EL (cell line): ENCODE data around the gene TLCD3B.
A peak's percentile ranks its signal among the peaks of the same experiment; 100 is the strongest.
"Not testable (repeated sequence)": the region's sequence is repeated elsewhere in the genome, so short reads cannot be mapped to it uniquely, and the experiment has no call there.

ENCODE experiments used
- DNase-seq: peaks from one replicate; pipeline ENCODE4 v3.0.0-alpha.2; 2016

The TLCD3B gene

GRCh38 chr16:30025156-30025555 lies 5.9 kb downstream of the TLCD3B start:
- no peak for DNase-seq

DNA sequence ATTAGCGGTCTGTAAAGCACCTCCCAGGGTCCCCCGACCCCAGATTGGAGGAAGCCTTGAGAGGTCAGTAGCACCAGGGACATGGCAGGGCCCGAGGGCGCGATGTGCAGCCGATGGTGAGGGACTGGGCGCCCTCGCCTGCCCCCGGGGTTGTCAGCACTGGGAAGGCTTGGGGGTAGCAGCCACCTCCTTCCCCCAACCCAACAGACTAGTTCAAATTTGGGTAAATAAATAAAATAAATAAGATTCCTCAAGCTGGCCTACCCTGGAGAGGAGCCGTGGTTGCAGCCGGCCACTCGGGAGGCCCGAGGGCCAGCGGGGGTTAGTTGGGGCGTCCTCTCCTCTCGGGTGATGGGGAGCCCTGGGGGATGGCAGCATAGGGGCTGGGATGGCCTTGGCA lies 6.6 kb downstream of the TLCD3B start:
- DNase-seq, result no peak

- no peak for DNase-seq
These were observed 7.5 kb downstream of the TLCD3B start for GRCh38 chr16:30023586-30023985.

DNA sequence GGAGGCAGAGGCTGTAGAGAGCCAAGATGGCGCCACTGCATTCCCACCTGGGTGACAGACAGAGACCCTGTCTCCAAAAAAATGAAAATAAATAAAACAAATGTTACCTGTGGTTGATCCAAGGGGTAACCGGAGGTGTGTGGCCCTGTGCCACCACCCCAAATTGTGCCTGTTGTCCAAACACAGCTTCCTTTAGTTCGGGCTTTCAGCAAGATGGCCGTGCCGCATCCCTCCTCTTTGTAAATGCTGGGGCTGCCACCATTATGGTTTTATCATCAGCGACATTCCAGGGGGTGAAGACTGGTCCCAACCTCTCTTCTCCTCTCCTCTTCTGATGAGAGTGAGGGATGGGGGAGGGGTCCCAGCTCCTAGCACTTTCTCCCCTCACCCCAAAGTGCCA lies 8.2 kb downstream of the TLCD3B start, which contains the start of gene C16orf92:
Gene C16orf92 (plus strand): TSS at position 312 of the 400 bp plus-strand sequence. CDS start 143 bp downstream, outside the sequence.
- no peak for DNase-seq

- DNase-seq, result peak; percentile 6
These were observed 12.3 kb downstream of the TLCD3B start for GRCh38 chr16:30018731-30019158.

DNA sequence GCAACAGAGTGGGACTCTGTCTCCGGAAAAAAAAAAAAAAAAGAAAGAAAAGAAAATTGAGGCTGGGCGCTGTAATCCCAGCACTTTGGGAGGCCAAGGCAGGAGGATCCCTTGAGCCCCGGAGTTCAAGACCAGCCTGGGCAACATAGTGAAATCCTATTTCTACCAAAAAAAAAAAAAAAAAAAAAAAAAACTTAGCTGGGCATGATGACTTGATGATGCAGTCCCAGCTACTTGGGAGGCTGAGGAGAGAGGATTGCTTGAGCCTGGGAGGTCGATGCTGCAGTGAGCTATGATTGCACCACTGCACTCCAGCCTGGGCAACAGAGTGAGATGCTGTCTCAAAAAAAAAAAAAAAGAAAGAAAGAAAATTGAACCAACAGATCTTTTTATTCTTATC lies 13.1 kb downstream of the TLCD3B start:
- DNase-seq, result not testable (repeated sequence)

GRCh38 chr16:30017277-30017656 lies 13.8 kb downstream of the TLCD3B start:
- no peak for DNase-seq

DNA sequence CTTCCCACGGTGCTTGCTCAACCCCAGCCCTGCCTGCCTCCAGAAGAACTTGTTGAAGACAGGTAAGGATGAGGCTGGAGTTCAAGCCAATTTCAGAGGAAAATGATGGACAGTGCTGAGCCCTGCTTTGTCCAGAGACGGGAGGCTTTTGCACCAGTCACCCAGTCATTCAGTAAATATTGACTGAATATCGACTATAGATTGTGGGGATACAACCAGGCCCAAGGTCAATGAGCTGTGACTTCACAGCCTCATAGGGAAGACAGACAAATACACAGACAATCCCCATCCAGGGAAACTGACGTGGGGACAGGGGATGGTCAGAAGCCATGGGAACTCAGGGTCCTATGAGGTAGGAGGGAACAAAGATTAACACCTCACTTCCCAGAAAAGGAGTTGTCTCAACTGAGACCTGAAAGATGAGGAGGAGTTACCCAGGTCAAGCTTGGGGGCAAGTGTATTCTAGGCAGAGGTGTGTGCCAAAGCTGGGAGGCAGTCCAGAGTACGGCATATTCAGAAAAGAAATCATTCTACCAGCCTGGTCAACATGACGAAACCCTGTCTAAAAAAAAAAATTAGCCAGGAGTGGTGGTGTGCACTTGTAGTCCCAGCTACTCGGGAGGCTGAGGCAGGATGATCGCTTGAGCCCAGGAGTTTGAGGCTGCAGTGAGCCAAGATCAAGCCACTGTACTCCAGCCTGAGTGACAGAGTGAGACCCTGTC lies 14.4 kb downstream of the TLCD3B start:
- DNase-seq, result no peak

DNA sequence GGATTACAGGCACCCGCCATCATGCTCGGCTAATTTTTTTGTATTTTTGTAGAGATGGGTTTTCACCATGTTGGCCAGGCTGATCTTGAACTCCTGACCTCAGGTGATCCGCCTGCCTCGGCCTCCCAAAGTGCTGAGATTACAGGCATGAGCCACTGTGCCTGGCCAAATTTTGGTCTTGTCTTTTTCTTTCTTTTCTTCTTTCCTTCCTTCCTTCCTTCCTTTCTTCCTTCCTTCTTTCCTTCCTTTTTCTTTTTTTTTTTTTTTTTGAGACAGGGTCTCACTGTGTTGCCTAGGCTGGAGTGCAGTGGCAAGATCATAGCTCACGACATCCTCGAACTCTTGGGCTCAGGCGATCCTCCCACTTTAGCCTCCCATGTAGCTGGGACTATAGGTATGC lies 15.6 kb downstream of the TLCD3B start:
- DNase-seq, result not testable (repeated sequence)

GRCh38 chr16:30012598-30012997 lies 18.5 kb downstream of the TLCD3B start:
- not testable (repeated sequence) for DNase-seq

GRCh38 chr16:30011714-30012504 lies 19.2 kb downstream of the TLCD3B start:
- no peak for DNase-seq

DNA sequence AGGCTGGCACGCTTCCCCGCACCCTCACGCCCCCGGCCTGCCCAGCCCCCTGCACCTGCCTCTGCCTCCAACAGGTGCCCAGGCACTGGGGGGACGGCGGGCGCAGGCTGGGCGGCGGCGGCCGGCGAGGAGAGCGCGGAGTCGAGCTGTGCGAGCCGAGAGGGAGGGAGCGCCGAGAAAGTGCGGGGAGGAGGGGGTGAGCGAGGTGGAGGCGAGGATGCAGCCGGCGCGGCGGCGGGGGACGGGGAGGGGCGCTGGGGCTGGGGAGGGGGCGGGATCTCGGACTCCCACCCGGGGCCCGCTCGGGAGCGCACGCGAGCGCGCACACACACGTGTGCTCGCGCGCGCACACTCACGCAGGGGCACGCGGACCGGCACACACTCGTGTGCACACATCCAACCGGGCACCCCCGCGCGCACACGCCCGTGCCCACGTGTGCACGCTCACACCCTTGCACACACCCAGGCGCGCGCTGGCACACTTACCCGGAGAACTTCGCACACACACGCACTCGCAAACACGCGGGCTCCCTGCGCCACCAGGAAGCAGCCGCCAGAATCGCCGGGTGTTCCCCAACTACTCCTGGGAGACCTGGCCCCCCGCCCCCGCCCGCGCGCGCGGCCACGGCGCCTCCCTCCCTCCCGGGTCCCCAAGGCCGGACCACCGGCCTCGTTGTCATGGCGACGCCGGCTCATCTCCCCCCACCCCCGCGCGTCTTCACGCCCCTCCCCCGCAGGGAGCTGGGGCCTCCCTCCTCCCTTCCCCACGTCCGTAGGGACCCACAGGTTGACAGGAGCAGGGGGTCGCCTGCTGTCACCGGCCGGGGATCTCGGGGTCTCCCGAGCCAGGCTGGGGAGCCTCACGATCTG lies 20.0 kb downstream of the TLCD3B start, which contains the start of gene DOC2A:
Gene DOC2A (minus strand): TSS at position 184 of the 870 bp plus-strand sequence. CDS start 805 bp downstream, outside the sequence.
- DNase-seq, result no peak

DNA sequence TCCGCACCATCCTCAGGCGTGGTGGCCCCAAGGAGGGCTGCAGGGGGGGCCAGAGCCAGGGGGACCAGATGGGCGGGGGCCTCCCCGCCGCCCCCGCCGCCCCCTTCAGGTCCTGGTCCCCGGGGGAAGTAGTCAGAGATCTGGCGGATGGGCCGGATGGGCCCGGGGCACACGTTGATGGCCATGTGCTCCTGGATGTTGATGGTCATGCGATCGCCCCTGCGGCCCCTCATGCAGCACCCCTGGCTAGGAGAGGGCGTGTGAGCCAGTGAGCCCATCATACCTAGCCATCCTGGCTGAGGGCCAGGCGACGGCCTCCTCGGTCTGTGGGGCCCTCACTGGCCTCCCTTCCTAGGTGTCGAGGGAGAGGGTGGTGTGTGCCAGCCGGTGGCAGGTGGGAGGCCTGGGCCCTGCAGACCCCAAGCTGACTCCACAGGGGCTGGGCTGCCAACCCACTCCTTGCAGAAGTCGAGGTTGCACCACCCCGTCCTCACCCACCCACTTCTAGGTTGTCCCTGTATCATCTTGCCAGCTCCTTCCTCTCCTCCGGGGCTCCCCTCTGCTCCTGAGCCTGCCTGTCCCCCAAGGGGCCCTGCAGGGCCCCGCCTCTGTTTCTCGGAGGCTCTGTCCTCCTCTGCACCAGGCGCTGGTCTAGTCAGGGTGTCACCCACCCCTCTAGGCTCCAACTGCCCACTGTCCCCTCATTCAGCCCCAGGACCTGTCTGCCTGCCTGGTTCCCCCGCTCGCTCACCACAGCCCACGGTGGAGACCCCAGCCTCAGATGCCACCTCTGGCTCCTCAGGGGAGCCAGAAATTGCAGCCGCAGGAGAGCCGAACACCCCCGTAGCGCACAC lies 20.9 kb downstream of the TLCD3B start:
- DNase-seq, result no peak

GRCh38 chr16:30009085-30009862 lies 21.8 kb downstream of the TLCD3B start:
- DNase-seq, result no peak

DNA sequence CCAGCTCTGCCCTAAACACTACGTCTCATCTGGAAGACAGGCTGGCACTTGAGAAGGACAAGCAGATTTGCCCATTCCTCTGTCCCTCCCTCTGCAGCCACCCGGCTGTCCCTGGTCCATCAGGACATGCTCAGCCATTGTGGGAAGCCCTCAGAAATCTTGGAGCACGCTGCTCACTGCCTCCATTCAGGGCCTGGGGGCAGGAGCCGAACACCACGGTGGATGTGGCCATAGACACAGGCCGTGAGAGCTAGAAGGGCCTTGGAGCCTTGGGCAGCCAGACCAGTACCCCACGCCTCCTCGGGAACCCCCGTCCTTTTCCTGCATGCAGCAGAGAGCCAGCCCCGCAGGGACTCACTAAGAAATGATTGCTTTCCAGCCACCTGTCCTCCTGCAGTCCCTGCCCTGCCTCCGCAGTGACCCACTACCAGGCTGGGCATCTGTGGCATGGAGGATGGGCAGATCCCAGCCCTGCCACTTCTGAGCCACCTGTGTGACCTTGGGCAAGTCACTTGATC lies 23.6 kb downstream of the TLCD3B start:
- DNase-seq, result no peak

DNA sequence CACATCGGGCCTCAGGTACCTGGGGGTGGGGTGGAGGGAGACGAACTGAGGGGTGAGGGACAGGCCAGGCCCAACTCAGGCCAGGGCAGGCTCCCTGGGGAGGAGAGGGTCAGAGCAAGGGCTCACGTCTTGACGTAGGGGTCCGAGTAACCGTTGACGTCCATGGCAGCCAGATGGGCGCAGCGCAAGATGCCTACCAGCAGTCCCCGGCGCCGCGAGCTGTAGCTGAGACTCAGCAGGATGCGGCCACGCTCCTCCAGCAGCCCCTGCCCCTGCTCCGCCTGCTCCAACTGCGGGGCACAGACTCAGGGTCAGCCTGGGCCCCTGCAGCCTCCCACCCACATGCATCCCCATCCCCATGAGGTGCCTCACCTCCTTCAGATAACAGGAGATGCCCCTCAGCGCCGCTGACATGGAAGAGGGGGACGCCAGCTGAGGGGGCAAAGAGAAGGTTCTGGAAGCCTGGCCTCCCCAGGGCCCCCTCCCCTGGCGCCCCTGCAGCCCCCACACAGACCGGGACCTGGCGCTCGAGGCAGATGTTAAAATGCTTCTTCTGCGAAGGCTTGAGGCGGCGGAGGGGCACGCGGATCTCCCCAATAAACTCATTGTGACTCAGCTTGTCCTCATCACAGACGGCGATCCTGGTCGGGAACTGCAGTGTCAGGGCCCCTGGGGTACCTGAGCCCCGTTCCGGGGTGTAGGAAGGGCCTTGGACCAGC lies 24.3 kb downstream of the TLCD3B start:
- no peak for DNase-seq

DNA sequence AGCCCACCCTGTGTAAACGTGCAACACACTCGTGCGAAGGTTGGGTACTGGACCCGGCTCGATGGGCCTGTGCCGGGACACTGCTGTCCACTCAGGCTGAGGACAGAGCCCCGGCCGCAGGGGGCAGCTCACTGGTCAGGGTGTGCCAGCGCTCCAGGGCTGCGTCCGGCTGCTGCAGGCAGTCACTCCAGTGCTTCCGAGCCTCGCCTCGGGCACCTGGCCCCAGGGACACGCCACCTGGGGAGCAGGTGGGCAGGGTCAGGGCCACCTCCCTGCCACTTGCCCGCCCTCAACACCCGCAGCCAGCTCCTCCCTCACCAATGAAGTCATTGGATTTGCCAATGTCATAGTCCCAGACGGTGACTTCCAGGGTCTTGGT lies 25.0 kb downstream of the TLCD3B start:
- DNase-seq, result no peak

DNA sequence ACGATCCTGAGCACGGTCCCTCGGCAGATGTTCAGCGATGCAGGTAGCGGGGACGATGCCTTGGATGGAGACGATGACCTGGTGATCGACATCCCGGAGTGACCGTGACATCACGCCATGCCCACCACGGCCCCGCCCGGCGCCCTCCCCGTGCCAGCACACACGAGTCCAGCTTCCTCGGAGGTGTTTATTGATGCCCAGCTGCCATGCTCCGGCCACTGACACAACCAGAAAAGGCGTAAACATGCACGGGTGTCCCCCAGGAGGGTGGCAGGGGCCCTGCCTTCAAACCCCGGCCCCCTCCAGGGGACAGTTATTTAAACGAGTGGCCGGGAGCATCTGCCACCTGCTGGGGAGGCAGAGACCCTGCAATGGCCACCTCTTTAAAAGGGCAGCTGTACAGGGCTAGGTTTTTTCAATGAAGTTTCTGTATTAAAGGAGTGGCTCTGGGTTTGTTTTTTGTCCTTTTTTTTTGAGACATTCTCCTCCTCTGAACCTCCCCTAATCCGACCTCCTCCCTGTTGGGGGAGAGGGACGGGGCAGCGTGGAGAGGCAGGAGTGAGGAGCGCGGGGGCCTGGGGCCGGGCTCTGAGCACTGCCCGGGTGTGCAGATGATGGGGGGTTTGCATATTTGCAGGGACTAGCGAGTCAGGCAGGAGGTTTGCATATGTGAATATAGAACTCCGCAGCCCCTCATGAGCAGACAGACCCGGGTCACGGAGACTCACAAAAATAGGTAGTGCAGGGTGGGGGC lies 25.6 kb downstream of the TLCD3B start:
- peak; percentile 35 for DNase-seq

DNA sequence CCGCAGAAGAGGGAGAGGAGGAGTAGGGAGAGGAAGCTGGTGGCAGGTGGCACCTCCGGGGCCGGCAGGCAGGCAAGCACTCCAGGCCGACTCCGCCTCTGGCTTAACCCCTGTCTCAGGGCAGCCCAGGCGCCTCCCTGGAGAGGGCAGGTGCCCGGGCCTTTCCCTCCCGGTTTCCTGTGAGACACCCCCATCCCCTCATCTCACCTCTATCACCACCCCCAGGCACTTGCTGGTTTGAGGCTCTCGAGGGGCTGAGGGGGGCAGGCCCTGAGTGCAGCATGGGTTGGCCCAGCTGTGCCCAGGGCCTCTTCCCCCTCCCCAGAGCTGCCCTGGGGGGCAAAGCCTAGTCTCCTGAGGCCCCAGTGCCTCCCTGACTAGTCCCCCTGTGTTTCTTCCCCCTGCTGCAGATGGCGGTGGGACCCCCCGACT lies 26.2 kb downstream of the TLCD3B start:
- DNase-seq, result no peak

DNA sequence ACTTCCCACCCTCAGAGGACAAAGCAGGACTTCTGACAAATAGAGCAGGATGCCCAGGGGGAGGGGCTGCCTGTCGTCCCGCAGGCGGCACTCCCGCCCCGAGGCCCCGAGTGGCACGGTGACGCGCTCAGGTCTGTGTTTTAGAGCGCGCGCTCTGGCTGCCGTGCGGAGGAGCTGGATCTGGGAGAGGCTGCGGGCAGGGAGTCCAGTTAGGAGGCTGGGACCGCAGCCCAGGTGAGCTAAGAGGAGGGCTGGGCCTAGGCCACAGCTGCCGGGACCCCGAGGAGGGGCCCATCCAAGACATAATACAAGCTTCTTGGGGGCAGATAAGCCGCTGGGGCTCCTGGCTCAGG lies 26.7 kb downstream of the TLCD3B start:
- DNase-seq, result no peak
